ENCODE data around the gene RAB11FIP5. TPM values are rescaled to one million over a fixed set of nuclear protein-coding genes. Genes with fewer than 3 reads are reported as not detected.
"Not testable (repeated sequence)": the region's sequence is repeated elsewhere in the genome, so short reads cannot be mapped to it uniquely, and the experiment has no call there.

Gene RAB11FIP5
- 12.4 and 16.7 TPM in 2 replicates for total RNA-seq (2014; rRNA removed; shearing (Covaris generic))

- Histone ChIP-seq H3K36me3 (replicated peaks; ENCODE audit: control insufficient read depth, insufficient read depth, low read length) (no peaks in the 10 kb centered on the region), H3K4me3 (ENCODE audit: insufficient read depth, low read depth, low read length) (peak within 1 kb of the TSS; percentile 81), H3K27me3 (ENCODE audit: control insufficient read depth, insufficient read depth, low read length) (no peaks in the 10 kb centered on the region; the same call in 1 of the 2 replicates)
- DNase-seq: peak; percentile 97
Measured at GRCh38 chr2:73112913-73113854, at the start of gene RAB11FIP5. TSS of gene RAB11FIP5 (minus strand) at chr2:73112948. CDS start at chr2:73112777, 171 bp downstream.

- Histone ChIP-seq H3K27me3 (ENCODE audit: control insufficient read depth, insufficient read depth, low read length) (peaks cover 7% of the 10 kb centered on the region), H3K36me3 (replicated peaks; ENCODE audit: control insufficient read depth, insufficient read depth, low read length) (no peaks in the 10 kb centered on the region), H3K4me3 (ENCODE audit: insufficient read depth, low read depth, low read length) (peak overlapping the region; percentile 32)
- DNase-seq: peak; percentile 91
Measured at GRCh38 chr2:73156539-73157124, 43.9 kb upstream of the RAB11FIP5 start.

- no peaks in the 10 kb centered on the region for H3K27me3 ChIP-seq (ENCODE audit: control insufficient read depth, insufficient read depth, low read length)
- H3K36me3 ChIP-seq (replicated peaks; ENCODE audit: control insufficient read depth, insufficient read depth, low read length): no peaks in the 10 kb centered on the region
- no peak for DNase-seq
- H3K4me3 ChIP-seq (ENCODE audit: insufficient read depth, low read depth, low read length): no peak overlapping the region
Measured at GRCh38 chr2:73142937-73143336, 30.2 kb upstream of the RAB11FIP5 start.

- no peaks in the 10 kb centered on the region for H3K36me3 ChIP-seq (replicated peaks; ENCODE audit: control insufficient read depth, insufficient read depth, low read length)
- no peak for DNase-seq
- no peak overlapping the region for H3K4me3 ChIP-seq (ENCODE audit: insufficient read depth, low read depth, low read length)
- no peaks in the 10 kb centered on the region for H3K27me3 ChIP-seq (ENCODE audit: control insufficient read depth, insufficient read depth, low read length)
Measured at GRCh38 chr2:73141896-73142295, 29.1 kb upstream of the RAB11FIP5 start.

GRCh38 chr2:73135236-73135635 is 22.5 kb upstream of the RAB11FIP5 start:
- no peaks in the 10 kb centered on the region for H3K27me3 ChIP-seq (ENCODE audit: control insufficient read depth, insufficient read depth, low read length)
- no peak for DNase-seq

GRCh38 chr2:73134471-73134870 is 21.7 kb upstream of the RAB11FIP5 start:
- H3K36me3 ChIP-seq (replicated peaks; ENCODE audit: control insufficient read depth, insufficient read depth, low read length): no peaks in the 10 kb centered on the region
- DNase-seq: no peak
- H3K27me3 ChIP-seq (ENCODE audit: control insufficient read depth, insufficient read depth, low read length): no peaks in the 10 kb centered on the region
- H3K4me3 ChIP-seq (ENCODE audit: insufficient read depth, low read depth, low read length): no peak overlapping the region

More at GRCh38 chr2:73135236-73135635, 22.5 kb upstream of the RAB11FIP5 start:
- Histone ChIP-seq H3K36me3 (replicated peaks; ENCODE audit: control insufficient read depth, insufficient read depth, low read length) (no peaks in the 10 kb centered on the region), H3K4me3 (ENCODE audit: insufficient read depth, low read depth, low read length) (no peak overlapping the region)

- no peaks in the 10 kb centered on the region for H3K27me3 ChIP-seq (ENCODE audit: control insufficient read depth, insufficient read depth, low read length)
- no peaks in the 10 kb centered on the region for H3K36me3 ChIP-seq (replicated peaks; ENCODE audit: control insufficient read depth, insufficient read depth, low read length)
- no peak overlapping the region for H3K4me3 ChIP-seq (ENCODE audit: insufficient read depth, low read depth, low read length)
- no peak for DNase-seq
Measured at GRCh38 chr2:73133566-73134197, 20.9 kb upstream of the RAB11FIP5 start.

GRCh38 chr2:73131807-73132206 is 19.1 kb upstream of the RAB11FIP5 start:
- DNase-seq: no peak
- Histone ChIP-seq H3K36me3 (replicated peaks; ENCODE audit: control insufficient read depth, insufficient read depth, low read length) (no peaks in the 10 kb centered on the region), H3K4me3 (ENCODE audit: insufficient read depth, low read depth, low read length) (no peak overlapping the region), H3K27me3 (ENCODE audit: control insufficient read depth, insufficient read depth, low read length) (no peaks in the 10 kb centered on the region)

GRCh38 chr2:73130790-73131189 is 18.0 kb upstream of the RAB11FIP5 start:
- no peaks in the 10 kb centered on the region for H3K27me3 ChIP-seq (ENCODE audit: control insufficient read depth, insufficient read depth, low read length)
- H3K36me3 ChIP-seq (replicated peaks; ENCODE audit: control insufficient read depth, insufficient read depth, low read length): no peaks in the 10 kb centered on the region
- no peak overlapping the region for H3K4me3 ChIP-seq (ENCODE audit: insufficient read depth, low read depth, low read length)
- DNase-seq: no peak

GRCh38 chr2:73128841-73129535 is 16.2 kb upstream of the RAB11FIP5 start:
- DNase-seq: peak; percentile 36
- H3K36me3 ChIP-seq (replicated peaks; ENCODE audit: control insufficient read depth, insufficient read depth, low read length): no peaks in the 10 kb centered on the region
- no peaks in the 10 kb centered on the region for H3K27me3 ChIP-seq (ENCODE audit: control insufficient read depth, insufficient read depth, low read length)
- H3K4me3 ChIP-seq (ENCODE audit: insufficient read depth, low read depth, low read length): no peak overlapping the region

GRCh38 chr2:73122536-73122935 is 9.8 kb upstream of the RAB11FIP5 start:
- Histone ChIP-seq H3K27me3 (ENCODE audit: control insufficient read depth, insufficient read depth, low read length) (no peaks in the 10 kb centered on the region), H3K36me3 (replicated peaks; ENCODE audit: control insufficient read depth, insufficient read depth, low read length) (no peaks in the 10 kb centered on the region), H3K4me3 (ENCODE audit: insufficient read depth, low read depth, low read length) (no peak overlapping the region)
- no peak for DNase-seq

GRCh38 chr2:73119611-73120239 is 7.0 kb upstream of the RAB11FIP5 start:
- H3K27me3 ChIP-seq (ENCODE audit: control insufficient read depth, insufficient read depth, low read length); H3K36me3 ChIP-seq (replicated peaks; ENCODE audit: control insufficient read depth, insufficient read depth, low read length); DNase-seq; H3K4me3 ChIP-seq (ENCODE audit: insufficient read depth, low read depth, low read length): not testable (repeated sequence)

- Histone ChIP-seq H3K4me3 (ENCODE audit: insufficient read depth, low read depth, low read length) (no peak overlapping the region), H3K36me3 (replicated peaks; ENCODE audit: control insufficient read depth, insufficient read depth, low read length) (no peaks in the 10 kb centered on the region), H3K27me3 (ENCODE audit: control insufficient read depth, insufficient read depth, low read length) (no peaks in the 10 kb centered on the region; the same call in 1 of the 2 replicates)
- no peak for DNase-seq
Measured at GRCh38 chr2:73117441-73117840, 4.7 kb upstream of the RAB11FIP5 start.
